Cardiac ventricle fibroblast (primary cell): ENCODE measurements around the gene TOM1. TPM values are rescaled to one million over a fixed set of nuclear protein-coding genes. Genes with fewer than 3 reads are reported as not detected.

ENCODE experiments used
- total RNA-seq: library from RNA; depleted of rRNA; stranded (reverse); fragments of >200 nt; gene quantifications from 2 replicates; pipeline ENCODE4 v1.2.3, GENCODE V29; 2015

Gene TOM1
- total RNA-seq, result 50.2 and 64.9 TPM in 2 replicates

GRCh38 chr22:35299673-35300499 lies at the start of gene TOM1:
Gene TOM1 (plus strand): TSS chr22:35299894. CDS start chr22:35299929, 35 bp downstream.

GRCh38 chr22:35257321-35258190 lies 42.1 kb upstream of the TOM1 start, which contains the start of gene HMGXB4:
Gene HMGXB4 (plus strand): TSS chr22:35257493. CDS start chr22:35262391, 4,898 bp downstream.

DNA sequence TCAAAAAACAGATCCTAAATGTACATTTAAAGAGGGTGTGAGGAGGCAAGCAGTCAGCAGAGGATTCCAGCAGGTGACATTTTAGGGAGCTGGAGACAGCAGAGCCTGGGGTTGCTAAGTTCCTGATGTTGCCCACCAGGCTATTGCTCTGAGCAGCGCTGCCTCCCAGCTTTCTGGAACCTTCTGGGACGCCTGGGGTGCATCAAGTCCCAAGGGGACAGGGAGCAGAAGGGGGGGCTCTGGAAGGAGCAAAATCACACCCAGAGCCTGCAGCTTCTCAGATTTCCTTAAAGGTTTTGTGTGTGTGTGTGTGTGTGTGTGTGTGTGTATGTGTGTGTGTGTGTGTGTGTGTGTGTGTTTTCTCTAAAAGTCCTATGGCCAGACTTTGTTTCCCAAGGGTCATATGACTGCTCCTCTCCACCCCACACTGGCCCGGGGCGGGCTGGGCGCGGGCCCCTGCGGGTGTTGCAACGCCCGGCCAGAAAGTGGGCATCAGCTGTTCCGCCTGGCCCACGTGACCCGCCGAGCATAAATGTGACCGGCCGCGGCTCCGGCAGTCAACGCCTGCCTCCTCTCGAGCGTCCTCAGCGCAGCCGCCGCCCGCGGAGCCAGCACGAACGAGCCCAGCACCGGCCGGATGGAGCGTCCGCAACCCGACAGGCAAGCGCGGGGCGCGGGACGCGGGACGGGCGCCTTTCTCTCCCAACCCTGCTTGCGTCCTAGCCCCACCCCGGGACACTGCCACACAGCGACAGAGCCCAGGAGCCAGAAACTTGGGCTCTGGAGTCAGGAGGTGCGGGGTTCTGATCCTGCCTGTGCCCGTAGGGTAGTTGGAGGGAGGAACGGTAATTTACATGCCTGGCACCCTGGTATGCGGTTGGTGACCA lies 81.1 kb downstream of the TOM1 start, which contains the start of gene HMOX1:
Gene HMOX1, plus strand, starts transcription at position 560 of the 887 bp plus-strand sequence. Its CDS starts 78 bp downstream, at position 638.

Other genes starting within 250 kb of the TOM1 start
- gene ISX, start 233.7 kb upstream of the TOM1 start, total RNA-seq, result not detected in 2 replicates
- gene HMGXB4, start 42.4 kb upstream of the TOM1 start, total RNA-seq, result 15.0 and 17.1 TPM in 2 replicates
- 49.1 and 78.6 TPM in 2 replicates for gene HMOX1, start 81.2 kb downstream of the TOM1 start, total RNA-seq
- 7.6 and 15.0 TPM in 2 replicates for gene MCM5, start 100.2 kb downstream of the TOM1 start, total RNA-seq
- gene RASD2, start 240.9 kb downstream of the TOM1 start, total RNA-seq, result not detected in 2 replicates